Activated CD4-positive, alpha-beta T cell treated with anti-CD3 and anti-CD28 coated beads, Interleukin-2, amount 50 U/mL, for 4 hours (primary cell): Measurements from ENCODE around the gene FGF10.

Source experiments
- DNase-seq, 2 experiments: peaks; one replicate each; pipeline ENCODE4 v3.0.0-alpha.2; 2020

Gene FGF10

GRCh38 chr5:44345871-44346270, 43.3 kb downstream of the FGF10 start:
- DNase-seq: no peak

GRCh38 chr5:44336708-44337107, 52.5 kb downstream of the FGF10 start:
- no peak for DNase-seq

GRCh38 chr5:44334622-44335021, 54.6 kb downstream of the FGF10 start:
- DNase-seq: no peak

- no peak for DNase-seq
Observed at GRCh38 chr5:44332285-44332971, 56.8 kb downstream of the FGF10 start.

GRCh38 chr5:44331471-44332050, 57.7 kb downstream of the FGF10 start:
- DNase-seq: no peak

- no peak for DNase-seq
Observed at GRCh38 chr5:44329716-44330115, 59.5 kb downstream of the FGF10 start.

- DNase-seq: no peak
Observed at GRCh38 chr5:44321144-44321725, 68.0 kb downstream of the FGF10 start.

GRCh38 chr5:44320188-44320587, 69.0 kb downstream of the FGF10 start:
- DNase-seq: no peak

- no peak for DNase-seq
Observed at GRCh38 chr5:44318883-44319282, 70.3 kb downstream of the FGF10 start.

GRCh38 chr5:44312374-44312773, 76.8 kb downstream of the FGF10 start:
- no peak for DNase-seq

GRCh38 chr5:44300551-44300950, 88.7 kb downstream of the FGF10 start:
- no peak for DNase-seq

GRCh38 chr5:44299394-44299793, 89.8 kb downstream of the FGF10 start:
- no peak for DNase-seq

- DNase-seq: no peak
Observed at GRCh38 chr5:44294516-44294915, 94.7 kb downstream of the FGF10 start.

- DNase-seq: no peak
Observed at GRCh38 chr5:44292736-44293135, 96.5 kb downstream of the FGF10 start.

- DNase-seq: no peak
Observed at GRCh38 chr5:44278469-44278868, 110.8 kb downstream of the FGF10 start.

- DNase-seq: no peak
Observed at GRCh38 chr5:44275908-44276307, 113.3 kb downstream of the FGF10 start.

- DNase-seq: no peak
Observed at GRCh38 chr5:44275329-44275728, 113.9 kb downstream of the FGF10 start.

- no peak for DNase-seq
Observed at GRCh38 chr5:44267909-44268308, 121.3 kb downstream of the FGF10 start.

- DNase-seq: no peak
Observed at GRCh38 chr5:44266882-44267576, 122.2 kb downstream of the FGF10 start.

GRCh38 chr5:44265713-44266112, 123.5 kb downstream of the FGF10 start:
- DNase-seq: no peak

GRCh38 chr5:44260793-44261192, 128.4 kb downstream of the FGF10 start:
- no peak for DNase-seq

GRCh38 chr5:44257653-44258365, 131.4 kb downstream of the FGF10 start:
- DNase-seq: no peak

- no peak for DNase-seq
Observed at GRCh38 chr5:44257221-44257620, 132.0 kb downstream of the FGF10 start.
